GM21786 (cell line): ENCODE results near the gene AP2A2.

Source experiments
- ATAC-seq: cut with Tn5 transposase; IDR thresholded peaks from one replicate; pipeline ENCODE4 v1.9.1; 2021; ENCODE audit not compliant: unreplicated experiment

Gene AP2A2

GRCh38 chr11:1026641-1027482, 101.2 kb downstream of the AP2A2 start:
- no peak for ATAC-seq

DNA sequence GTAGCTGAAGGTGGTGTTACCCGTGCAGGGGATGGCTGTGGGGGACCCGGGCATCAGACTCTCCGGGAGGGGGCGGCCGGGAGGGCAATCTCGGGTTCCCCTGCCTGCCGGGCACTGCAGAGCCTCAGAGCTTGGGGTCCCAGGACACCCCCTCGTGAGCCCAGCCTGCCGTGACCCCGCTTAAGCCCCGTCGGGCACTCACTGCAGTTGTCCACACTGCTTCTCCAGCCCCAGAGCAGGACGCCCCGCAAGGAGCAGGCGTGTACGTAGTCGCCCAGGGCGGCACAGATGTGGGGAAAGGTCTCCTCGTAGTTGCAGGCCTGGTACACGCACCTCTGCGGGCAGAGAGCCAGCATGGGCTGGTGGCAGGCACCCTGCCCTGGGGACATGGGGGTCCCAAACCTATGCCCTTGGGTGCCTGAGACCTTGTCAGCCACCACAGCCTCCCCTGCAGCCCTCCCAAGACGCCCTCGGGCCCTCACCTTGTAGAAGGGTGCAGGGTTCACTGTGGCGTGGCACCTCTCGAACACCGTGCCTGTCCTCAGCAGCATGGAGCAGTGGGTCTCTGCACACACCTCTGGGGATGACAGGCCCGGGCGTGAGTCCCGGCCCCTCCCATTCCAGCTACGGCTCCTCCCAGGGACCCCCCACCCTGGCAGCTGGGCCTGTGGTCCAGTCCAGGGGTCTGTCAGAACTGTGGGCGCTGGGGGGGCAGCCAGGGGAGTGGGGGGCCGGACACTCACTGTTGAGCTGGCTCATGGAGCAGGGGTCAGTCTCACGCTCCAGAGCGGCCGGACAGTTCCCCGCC, 102.0 kb downstream of the AP2A2 start:
- no peak for ATAC-seq

DNA sequence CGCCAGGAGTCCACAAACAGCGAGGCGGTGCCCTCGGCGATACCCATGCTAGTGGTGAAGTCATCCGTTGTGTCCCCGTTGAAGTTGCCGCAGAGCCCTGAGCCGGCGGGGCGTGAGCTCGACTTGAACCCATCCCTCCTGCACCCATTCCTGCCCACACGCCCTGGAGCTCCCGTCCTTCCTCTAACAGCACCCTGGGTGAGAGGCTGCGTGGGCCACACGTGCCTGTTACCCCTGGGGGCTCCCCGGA, 102.5 kb downstream of the AP2A2 start:
- no peak for ATAC-seq

GRCh38 chr11:1028616-1029015, 102.9 kb downstream of the AP2A2 start:
- ATAC-seq = no peak

- ATAC-seq = no peak
These were observed 103.4 kb downstream of the AP2A2 start for GRCh38 chr11:1029051-1029450.

DNA sequence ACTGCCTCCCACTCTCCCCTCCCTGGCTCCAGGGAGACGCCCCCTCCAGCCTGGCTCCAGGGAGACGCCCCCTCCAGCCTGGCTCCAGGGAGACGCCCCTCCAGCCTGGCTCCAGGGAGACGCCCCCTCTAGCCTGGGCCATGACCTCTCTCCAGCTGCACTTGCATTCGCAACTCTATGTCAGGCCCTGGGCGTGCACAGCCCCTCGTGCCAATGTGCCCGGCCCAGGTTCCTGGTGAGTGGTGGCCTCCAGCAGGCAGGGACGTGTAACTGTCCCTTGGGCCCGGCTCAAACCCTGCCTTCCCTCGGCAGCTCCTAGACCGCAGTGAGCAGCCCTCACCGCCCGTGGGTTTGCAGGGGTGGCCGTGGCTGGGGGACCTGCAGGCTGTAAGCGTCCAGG, 104.0 kb downstream of the AP2A2 start:
- no peak for ATAC-seq

DNA sequence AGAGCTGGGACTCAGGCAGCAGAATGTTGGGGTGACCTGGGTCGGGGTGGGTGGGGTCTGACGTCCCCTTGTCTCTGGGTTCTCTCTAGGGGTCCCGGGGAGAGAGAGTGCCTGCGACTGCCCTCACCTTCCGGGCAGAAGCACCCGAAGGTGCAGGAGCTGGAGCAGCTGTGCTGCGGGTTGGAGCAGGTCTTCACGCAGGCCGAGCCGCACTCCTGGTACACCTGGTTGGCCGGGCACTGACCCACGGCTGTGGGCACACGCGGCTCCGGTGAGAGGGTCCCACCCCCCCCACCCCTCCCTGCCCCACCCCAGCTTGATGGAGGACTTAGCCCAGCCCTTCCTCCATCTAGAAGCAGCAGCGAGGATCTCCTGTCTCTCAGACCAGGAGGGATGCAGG, 104.4 kb downstream of the AP2A2 start:
- no peak for ATAC-seq

- ATAC-seq = no peak
These were observed 104.9 kb downstream of the AP2A2 start for GRCh38 chr11:1030556-1030955.

DNA sequence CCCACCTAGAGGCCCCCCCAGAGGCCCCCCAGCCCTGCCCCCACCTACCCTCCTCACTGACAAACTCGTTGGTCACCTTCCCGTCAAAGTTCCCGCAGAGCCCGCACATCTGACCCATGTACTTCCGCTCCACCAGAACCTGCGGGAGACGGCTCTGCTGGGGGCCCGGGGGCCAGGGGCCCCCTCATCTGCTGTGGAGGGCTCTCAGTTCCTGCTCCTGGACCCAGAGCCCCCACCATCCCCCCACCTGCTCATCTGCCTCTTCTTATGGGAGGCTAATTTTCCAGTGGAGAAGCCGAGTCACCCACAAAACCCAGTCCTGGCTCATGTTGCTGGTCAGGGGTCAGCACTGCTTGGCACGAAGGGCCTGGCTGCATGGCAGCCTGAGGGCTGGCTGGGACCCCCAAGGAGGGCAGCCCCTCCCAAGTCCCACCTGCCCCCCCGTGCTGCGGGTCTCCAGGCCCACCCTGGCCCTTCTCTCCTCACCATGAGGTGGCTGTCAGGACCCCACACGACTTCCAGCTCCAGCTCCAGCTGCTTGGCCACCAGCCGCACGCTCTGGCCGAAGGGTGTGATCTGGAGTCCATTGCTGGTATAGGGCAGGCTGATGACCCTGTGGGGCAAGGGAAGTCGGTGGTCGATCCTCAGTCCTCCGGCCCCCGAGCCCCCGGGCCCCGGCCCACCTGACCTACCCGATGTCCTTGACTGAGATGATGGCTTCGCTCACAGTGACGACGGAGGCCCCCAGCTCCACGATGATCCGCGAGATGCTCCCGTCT, 105.6 kb downstream of the AP2A2 start:
- ATAC-seq = no peak

DNA sequence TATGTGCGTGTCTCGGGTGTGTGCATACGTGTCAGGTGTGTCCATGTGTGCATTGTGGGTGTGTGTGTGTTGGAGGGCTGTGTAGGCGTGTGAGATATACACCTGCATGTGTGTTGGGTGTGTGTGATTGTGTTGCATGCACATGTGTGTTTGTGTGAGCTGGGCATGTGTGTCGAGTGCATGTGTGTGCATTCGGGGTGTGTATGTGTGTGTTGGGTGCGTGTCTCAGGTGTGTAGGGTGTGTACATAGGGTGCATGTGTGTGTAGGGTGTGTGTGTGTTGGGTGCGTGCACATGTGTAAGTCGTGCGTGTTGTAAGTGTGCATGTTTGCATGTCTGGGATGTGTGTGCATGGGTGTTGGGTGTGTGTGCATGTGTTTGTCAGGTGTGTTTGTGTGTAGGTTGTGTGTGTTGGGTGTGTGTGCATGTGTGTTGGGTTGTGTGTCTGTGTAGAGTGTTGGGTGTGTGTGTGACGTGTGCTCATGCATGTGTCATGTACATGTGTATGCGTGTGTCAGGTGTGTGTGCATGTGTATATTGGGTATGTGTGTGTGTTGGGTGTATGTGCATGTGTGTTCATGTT, 106.7 kb downstream of the AP2A2 start:
- ATAC-seq = no peak

GRCh38 chr11:1033016-1033798, 107.5 kb downstream of the AP2A2 start:
- ATAC-seq = no peak

- no peak for ATAC-seq
These were observed 108.3 kb downstream of the AP2A2 start for GRCh38 chr11:1034001-1034400.

DNA sequence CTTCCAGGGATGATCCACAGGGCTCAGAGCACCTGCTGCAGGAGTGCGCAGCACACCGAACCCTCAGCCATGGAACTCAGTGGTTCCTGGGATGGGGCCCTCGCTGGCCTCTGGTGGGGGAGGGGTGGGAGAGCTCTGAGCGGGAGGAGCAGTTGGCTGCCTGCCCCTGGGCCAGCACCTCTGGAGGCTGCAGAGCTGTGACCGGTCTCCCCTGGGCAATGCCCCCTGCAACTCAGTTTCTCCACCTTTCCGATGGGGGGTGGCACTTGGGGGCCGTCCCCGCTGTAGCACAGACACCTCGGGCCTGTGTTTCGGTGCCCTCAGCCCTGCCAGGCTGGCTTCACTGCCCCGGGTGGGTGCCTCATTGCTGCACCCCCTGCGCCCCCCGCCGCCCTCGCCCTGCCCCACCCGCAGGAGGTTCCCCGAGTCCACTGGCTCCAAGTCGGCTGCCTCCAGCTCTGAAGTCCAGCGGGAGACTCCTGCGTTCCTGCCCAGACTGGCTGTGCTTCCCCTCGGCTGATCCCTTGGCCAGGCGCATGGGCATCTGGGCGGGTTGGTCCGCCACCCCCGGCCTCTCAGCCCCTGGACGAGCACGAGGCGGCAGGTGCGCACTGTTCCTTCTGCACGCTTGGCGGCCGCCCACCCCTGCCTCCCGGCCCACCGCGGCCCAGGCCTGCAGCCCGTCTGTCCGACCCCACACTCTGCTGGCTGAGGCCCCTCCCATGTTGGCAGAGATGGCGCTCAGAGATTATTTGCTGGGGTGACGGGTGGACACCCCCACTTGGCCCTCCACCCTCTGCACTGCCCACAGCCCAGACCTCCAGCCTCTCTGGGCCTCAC, 109.0 kb downstream of the AP2A2 start:
- ATAC-seq = no peak

GRCh38 chr11:1035577-1036283, 110.1 kb downstream of the AP2A2 start:
- no peak for ATAC-seq

DNA sequence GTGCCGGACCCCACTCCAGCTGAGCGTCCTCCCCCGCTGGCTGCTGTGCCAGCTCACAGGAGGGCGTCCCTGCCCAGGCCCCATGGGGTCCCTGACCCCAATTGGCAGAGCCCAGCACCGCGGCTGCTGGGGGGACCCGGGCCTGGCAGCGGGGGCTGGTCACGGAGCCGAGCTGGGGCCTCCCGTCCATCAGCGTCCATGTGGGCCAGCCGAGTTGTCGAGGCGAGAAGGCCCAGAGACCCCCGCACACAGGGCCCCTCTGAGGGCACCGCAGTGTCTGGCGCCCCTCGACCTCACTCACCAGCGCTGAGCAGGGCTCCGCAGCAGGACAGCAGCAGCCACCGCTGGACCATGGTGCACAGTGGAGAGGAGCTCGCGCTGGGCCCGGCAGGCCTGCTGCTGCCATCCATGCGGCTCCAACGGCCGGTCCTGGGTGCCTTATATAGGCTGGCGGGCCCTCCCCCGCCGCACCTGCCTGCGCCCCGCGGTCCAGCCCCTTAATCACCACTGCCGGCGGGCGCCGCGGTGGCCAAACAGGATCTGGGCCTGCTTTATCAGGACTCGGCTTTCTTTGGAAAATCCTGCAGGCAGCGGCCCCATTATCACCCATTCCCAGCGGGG, 110.7 kb downstream of the AP2A2 start, which contains the start of gene MUC6:
TSS of gene MUC6 (minus strand) at position 416 of the 621 bp plus-strand sequence. CDS start at position 353, 63 bp downstream.
- no peak for ATAC-seq

GRCh38 chr11:1036931-1037330, 111.3 kb downstream of the AP2A2 start:
- no peak for ATAC-seq

DNA sequence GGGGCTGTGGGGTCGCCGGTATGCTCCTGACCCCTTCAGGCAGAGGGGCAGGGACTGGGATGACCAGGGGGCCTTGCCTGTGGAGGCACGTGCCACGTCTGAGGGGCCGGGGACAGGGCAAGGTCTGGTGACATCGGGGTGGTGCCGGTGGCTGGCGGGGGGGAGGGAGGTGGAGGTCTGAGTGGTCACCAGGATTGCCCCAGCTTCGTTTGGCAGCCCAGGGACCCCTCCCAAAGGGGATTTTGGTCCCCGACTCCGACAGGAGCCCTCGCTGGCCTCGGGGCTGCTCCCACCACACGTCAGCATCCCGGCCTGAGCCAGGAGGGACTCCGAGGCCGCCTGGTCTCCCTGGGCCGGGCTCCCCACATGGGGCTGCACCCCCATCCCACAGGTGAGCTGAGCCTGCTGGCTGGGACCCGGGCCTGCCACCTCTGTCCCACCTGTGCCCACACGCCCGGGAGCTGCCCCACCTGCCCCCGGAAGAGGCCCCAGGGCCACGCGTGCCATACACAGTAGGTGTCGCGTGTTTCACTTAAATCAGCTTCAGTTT, 111.9 kb downstream of the AP2A2 start:
- no peak for ATAC-seq

DNA sequence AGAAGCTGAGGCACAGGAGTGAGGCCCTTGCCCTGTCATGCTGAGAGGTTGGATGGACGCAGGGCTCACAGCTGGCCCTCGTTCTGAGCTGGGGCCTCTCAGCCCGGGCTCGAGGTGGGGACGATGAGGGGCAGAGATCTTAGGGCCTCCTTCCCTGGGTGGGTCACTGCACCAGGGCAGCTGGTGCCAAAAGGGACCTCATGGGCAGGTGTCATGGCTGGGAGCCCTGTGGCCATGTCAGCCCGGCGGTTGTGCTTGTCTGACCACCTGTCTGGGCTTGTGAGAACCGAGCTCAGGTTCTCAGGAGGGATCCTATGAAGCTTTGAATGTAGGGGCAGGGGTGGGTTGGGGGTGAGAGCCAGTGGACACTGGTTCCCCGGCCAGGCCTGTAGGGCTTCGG, 112.7 kb downstream of the AP2A2 start:
- no peak for ATAC-seq
